Measurements from ENCODE around the gene SRL. TPM values are rescaled to one million over a fixed set of nuclear protein-coding genes. Genes with fewer than 3 reads are reported as not detected.
A peak's percentile ranks its signal among the peaks of the same experiment; 100 is the strongest.

Gene SRL
- total and polyA plus RNA-seq, 2 of the 13 experiments (the other 11 are each of a cell fraction or from before 2014, with no cell fraction given), result 0.05 TPM; not detected in 1

DNA sequence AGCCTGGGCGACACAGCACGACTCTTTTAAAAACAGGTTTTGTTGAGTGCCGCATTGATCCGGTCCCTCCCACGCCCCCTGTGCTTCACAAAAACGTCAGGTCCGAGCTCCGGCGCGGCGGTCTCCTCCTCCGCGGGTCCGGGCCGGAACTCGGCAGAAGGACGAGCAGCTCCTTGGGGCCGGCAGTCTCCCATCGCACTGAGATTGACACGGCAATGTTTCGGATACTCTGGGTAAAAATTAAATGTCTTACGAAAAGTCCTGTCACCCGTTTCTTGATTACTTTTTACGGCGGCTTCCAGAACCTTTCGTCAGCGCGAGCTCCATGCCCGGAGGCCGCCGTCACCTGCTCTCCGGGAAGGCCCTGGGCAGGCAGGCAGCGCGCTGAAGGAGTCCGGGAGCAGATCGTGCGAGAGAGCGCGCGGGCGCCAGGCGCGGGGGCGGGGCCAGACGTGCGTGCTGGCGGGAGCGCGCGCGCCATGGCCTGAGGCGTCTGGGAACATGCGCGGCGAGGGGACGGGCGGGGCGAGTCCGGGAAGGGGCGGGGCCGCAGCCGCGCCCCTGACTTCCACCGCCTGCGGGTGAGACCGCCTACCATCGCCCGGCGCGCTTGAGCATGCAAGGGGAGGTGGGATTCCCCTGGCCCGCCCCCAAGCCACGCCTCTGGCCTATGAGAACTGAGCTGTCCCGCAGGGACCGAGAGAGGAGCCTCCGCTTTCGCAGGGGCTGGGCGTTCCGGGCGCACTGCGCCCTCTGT, 11.7 kb upstream of the SRL start (continued):
- no peak; the same call in 1 of the 2 replicates for TF ChIP-seq MXD1 (CRISPR knock-in tag; IDR thresholded peaks at IDR 0.05)
- peak; percentile 72; the same call in 1 of the 2 replicates for TF ChIP-seq YEATS4 (CRISPR knock-in tag; IDR thresholded peaks at IDR 0.05; ENCODE audit: borderline replicate concordance)
- TF ChIP-seq, protein P1, sequence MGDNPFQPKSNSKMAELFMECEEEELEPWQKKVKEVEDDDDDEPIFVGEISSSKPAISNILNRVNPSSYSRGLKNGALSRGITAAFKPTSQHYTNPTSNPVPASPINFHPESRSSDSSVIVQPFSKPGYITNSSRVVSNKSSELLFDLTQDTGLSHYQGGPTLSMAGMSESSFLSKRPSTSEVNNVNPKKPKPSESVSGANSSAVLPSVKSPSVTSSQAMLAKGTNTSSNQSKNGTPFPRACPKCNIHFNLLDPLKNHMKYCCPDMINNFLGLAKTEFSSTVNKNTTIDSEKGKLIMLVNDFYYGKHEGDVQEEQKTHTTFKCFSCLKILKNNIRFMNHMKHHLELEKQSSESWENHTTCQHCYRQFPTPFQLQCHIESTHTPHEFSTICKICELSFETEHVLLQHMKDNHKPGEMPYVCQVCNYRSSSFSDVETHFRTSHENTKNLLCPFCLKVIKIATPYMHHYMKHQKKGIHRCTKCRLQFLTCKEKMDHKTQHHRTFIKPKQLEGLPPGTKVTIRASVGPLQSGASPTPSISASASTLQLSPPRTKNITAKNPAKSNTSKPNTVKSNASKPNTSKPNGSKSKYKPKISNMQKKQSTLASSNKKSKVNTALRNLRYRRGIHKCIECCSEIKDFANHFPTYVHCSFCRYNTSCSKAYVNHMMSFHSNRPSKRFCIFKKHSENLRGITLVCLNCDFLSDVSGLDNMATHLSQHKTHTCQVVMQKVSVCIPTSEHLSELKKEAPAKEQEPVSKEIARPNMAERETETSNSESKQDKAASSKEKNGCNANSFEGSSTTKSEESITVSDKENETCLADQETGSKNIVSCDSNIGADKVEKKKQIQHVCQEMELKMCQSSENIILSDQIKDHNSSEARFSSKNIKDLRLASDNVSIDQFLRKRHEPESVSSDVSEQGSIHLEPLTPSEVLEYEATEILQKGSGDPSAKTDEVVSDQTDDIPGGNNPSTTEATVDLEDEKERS (CRISPR knock-in tag; IDR thresholded peaks at IDR 0.05), result no peak; the same call in 1 of the 2 replicates
- TF ChIP-seq, protein P2, sequence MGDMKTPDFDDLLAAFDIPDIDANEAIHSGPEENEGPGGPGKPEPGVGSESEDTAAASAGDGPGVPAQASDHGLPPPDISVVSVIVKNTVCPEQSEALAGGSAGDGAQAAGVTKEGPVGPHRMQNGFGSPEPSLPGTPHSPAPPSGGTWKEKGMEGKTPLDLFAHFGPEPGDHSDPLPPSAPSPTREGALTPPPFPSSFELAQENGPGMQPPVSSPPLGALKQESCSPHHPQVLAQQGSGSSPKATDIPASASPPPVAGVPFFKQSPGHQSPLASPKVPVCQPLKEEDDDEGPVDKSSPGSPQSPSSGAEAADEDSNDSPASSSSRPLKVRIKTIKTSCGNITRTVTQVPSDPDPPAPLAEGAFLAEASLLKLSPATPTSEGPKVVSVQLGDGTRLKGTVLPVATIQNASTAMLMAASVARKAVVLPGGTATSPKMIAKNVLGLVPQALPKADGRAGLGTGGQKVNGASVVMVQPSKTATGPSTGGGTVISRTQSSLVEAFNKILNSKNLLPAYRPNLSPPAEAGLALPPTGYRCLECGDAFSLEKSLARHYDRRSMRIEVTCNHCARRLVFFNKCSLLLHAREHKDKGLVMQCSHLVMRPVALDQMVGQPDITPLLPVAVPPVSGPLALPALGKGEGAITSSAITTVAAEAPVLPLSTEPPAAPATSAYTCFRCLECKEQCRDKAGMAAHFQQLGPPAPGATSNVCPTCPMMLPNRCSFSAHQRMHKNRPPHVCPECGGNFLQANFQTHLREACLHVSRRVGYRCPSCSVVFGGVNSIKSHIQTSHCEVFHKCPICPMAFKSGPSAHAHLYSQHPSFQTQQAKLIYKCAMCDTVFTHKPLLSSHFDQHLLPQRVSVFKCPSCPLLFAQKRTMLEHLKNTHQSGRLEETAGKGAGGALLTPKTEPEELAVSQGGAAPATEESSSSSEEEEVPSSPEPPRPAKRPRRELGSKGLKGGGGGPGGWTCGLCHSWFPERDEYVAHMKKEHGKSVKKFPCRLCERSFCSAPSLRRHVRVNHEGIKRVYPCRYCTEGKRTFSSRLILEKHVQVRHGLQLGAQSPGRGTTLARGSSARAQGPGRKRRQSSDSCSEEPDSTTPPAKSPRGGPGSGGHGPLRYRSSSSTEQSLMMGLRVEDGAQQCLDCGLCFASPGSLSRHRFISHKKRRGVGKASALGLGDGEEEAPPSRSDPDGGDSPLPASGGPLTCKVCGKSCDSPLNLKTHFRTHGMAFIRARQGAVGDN (CRISPR knock-in tag; IDR thresholded peaks at IDR 0.05), result peak; percentile 91
- TF ChIP-seq, protein P3, sequence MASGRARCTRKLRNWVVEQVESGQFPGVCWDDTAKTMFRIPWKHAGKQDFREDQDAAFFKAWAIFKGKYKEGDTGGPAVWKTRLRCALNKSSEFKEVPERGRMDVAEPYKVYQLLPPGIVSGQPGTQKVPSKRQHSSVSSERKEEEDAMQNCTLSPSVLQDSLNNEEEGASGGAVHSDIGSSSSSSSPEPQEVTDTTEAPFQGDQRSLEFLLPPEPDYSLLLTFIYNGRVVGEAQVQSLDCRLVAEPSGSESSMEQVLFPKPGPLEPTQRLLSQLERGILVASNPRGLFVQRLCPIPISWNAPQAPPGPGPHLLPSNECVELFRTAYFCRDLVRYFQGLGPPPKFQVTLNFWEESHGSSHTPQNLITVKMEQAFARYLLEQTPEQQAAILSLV (CRISPR knock-in tag; IDR thresholded peaks at IDR 0.05; ENCODE audit: borderline replicate concordance), result peak; percentile 96
- TF ChIP-seq ZNF33B (CRISPR knock-in tag; IDR thresholded peaks at IDR 0.05), result peak; percentile 35; the same call in 1 of the 2 replicates
- peak; percentile 58 for TF ChIP-seq NFYC (CRISPR knock-in tag; IDR thresholded peaks at IDR 0.05)
- peak; percentile 36 for TF ChIP-seq SKI (IDR thresholded peaks at IDR 0.05; ENCODE audit: partially characterized antibody)
- TF ChIP-seq FOXJ3 (CRISPR knock-in tag; IDR thresholded peaks at IDR 0.05; ENCODE audit: borderline replicate concordance), result peak; percentile 55; the same call in 1 of the 2 replicates
- TF ChIP-seq MAFK (conservative IDR thresholded peaks at IDR 0.05 in 1 of 2, IDR thresholded peaks at IDR 0.05 in 1 of 2; ENCODE audit: low read length in 2 of 2), result no peak
- TF ChIP-seq NFRKB (IDR thresholded peaks at IDR 0.05), result no peak
- TF ChIP-seq ZSCAN21 (CRISPR knock-in tag; IDR thresholded peaks at IDR 0.05; ENCODE audit: borderline replicate concordance), result peak; percentile 50; the same call in 1 of the 2 replicates
- 0 out of 2 replicates have a peak, but pooled peaks have one; percentile 36 for TF ChIP-seq KAT7 (CRISPR knock-in tag; IDR thresholded peaks at IDR 0.05; ENCODE audit: borderline replicate concordance)
- TF ChIP-seq ZNF580 (CRISPR knock-in tag; IDR thresholded peaks at IDR 0.05; ENCODE audit: borderline replicate concordance, low read depth), result 0 out of 2 replicates have a peak, but pooled peaks have one; percentile 59
- TF ChIP-seq KMT2A (CRISPR knock-in tag; IDR thresholded peaks at IDR 0.05), result peak; percentile 74
- peak; percentile 47 for TF ChIP-seq PHF20 (CRISPR knock-in tag; IDR thresholded peaks at IDR 0.05)
- peak; percentile 83; the same call in 1 of the 2 replicates for TF ChIP-seq SP5 (CRISPR knock-in tag; IDR thresholded peaks at IDR 0.05; ENCODE audit: borderline replicate concordance, low read depth)
- TF ChIP-seq, protein P4, sequence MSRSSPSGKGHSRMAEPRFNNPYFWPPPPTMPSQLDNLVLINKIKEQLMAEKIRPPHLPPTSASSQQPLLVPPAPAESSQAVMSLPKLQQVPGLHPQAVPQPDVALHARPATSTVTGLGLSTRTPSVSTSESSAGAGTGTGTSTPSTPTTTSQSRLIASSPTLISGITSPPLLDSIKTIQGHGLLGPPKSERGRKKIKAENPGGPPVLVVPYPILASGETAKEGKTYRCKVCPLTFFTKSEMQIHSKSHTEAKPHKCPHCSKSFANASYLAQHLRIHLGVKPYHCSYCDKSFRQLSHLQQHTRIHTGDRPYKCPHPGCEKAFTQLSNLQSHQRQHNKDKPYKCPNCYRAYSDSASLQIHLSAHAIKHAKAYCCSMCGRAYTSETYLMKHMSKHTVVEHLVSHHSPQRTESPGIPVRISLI (CRISPR knock-in tag; IDR thresholded peaks at IDR 0.05; ENCODE audit: borderline replicate concordance), result no peak

All from HepG2 (cell line).